GM12801 (cell line): ENCODE results near the gene STX8.

Source experiments
- CTCF ChIP-seq: IDR thresholded peaks from one replicate; pipeline ENCODE4 v1.5.1; 2011; ENCODE audit warnings: control low read depth; ENCODE audit not compliant: insufficient read length; ENCODE audit errors: extremely low read depth

STX8 gene

GRCh38 chr17:9237053-9237410 is 338.6 kb downstream of the STX8 start:
- TF ChIP-seq CTCF, result no peak

GRCh38 chr17:9236286-9237052 is 339.2 kb downstream of the STX8 start:
- TF ChIP-seq CTCF, result no peak

DNA sequence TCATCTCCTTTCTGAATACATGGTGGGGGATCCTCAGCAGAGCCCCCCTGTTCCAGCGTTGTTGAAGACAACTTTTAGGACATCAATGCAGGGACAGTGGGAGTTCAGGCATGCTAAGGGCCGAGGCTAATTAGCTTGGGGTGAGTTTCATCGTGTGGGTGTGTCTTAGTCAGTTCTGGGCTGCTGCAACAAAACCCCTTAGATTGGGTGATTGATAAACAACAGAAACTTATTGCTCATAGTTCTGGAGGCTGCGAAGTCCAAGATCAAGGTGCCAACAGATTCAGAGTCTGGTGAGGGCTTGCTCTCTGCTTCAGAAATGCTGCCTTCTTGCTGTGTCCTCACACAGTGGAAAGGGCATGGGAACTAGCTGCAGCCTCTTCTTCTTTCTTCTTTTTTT is 340.3 kb downstream of the STX8 start:
- TF ChIP-seq CTCF, result no peak

- no peak for TF ChIP-seq CTCF
Measured at GRCh38 chr17:9234389-9234945, 341.2 kb downstream of the STX8 start.

DNA sequence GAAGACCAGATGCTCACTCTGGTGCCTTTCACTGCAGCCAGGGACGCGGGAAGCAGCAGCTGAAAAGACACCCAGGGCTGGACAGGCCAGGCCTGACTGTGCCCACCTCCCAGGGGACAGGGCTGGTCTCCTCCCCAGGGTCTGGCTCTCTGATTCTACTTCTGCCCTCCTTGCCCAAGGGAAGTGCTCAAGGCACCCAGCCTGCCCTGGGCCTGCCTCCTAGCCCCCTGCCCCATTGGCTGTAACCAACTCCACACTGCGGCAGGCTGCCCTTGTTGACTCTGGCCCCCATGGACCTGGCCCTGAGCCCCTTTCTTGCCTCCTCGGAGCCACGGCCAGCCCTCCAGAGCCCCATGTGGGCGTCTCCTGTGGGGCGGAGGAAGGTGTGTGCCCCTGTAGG is 341.9 kb downstream of the STX8 start:
- no peak for TF ChIP-seq CTCF

GRCh38 chr17:9233271-9233599 is 342.4 kb downstream of the STX8 start:
- TF ChIP-seq CTCF, result no peak

DNA sequence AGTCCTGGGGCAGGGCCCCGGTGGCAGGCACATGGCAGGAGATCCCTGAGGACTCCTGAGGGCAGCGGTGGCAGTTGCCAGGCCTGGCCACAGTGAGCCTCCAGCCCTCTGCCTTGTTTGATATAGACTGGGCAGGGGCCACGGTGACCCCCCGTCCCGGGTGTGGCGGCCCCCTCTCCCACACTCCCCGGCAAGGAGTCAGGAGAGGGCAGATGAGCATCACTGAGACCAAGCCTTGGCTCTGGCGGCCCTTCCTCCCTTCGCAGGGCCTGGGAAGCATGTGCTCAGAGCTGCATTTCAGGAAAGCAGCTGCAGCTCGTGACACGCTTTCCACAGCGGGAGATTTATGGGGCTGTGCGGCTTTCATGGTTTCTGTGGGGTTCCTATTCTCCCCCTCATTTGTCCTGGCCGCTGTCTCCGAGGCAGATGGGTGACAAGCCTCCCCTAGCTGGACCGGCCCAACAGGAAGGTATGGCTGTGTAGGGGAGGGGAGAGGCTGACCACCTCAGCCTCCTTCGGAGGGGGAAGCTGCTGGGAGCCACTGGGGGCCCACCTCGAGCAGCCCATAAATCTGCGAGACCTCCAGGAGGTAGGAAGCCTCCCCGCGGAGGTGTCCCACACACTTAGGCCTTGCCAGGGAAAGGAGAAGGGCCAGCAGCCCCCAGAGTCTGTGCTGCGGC is 342.9 kb downstream of the STX8 start:
- TF ChIP-seq CTCF, result no peak
